Measurements from ENCODE around the gene SMAD3.

SMAD3 gene

DNA sequence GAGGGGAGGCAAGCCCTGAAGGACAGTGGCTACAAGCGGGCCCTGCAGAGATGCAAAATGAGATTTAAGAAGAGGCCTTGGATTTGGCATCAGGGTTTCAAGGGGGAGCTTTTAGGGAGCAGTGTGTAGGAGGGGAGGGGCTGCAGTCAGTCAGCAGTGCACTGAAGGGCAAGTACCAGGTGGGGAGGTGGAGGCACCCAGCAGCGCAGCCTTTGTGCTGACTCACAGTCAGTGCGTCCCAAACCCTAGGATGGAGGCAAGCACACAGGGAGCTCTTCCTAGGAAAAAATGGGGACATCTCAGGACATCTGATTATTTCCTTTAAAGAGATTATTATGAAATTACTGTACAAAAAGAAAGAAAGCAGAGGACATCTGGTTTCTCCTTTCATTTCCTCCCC is 109.0 kb downstream of the SMAD3 start:
- TF ChIP-seq, protein P1, sequence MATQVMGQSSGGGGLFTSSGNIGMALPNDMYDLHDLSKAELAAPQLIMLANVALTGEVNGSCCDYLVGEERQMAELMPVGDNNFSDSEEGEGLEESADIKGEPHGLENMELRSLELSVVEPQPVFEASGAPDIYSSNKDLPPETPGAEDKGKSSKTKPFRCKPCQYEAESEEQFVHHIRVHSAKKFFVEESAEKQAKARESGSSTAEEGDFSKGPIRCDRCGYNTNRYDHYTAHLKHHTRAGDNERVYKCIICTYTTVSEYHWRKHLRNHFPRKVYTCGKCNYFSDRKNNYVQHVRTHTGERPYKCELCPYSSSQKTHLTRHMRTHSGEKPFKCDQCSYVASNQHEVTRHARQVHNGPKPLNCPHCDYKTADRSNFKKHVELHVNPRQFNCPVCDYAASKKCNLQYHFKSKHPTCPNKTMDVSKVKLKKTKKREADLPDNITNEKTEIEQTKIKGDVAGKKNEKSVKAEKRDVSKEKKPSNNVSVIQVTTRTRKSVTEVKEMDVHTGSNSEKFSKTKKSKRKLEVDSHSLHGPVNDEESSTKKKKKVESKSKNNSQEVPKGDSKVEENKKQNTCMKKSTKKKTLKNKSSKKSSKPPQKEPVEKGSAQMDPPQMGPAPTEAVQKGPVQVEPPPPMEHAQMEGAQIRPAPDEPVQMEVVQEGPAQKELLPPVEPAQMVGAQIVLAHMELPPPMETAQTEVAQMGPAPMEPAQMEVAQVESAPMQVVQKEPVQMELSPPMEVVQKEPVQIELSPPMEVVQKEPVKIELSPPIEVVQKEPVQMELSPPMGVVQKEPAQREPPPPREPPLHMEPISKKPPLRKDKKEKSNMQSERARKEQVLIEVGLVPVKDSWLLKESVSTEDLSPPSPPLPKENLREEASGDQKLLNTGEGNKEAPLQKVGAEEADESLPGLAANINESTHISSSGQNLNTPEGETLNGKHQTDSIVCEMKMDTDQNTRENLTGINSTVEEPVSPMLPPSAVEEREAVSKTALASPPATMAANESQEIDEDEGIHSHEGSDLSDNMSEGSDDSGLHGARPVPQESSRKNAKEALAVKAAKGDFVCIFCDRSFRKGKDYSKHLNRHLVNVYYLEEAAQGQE (IDR thresholded peaks at IDR 0.05; ENCODE audit: insufficient replicate concordance, low read depth) = no peak
- no peak for TF ChIP-seq SPI1 (IDR thresholded peaks at IDR 0.05; ENCODE audit: borderline replicate concordance, low read depth)
- TF ChIP-seq, protein P2, sequence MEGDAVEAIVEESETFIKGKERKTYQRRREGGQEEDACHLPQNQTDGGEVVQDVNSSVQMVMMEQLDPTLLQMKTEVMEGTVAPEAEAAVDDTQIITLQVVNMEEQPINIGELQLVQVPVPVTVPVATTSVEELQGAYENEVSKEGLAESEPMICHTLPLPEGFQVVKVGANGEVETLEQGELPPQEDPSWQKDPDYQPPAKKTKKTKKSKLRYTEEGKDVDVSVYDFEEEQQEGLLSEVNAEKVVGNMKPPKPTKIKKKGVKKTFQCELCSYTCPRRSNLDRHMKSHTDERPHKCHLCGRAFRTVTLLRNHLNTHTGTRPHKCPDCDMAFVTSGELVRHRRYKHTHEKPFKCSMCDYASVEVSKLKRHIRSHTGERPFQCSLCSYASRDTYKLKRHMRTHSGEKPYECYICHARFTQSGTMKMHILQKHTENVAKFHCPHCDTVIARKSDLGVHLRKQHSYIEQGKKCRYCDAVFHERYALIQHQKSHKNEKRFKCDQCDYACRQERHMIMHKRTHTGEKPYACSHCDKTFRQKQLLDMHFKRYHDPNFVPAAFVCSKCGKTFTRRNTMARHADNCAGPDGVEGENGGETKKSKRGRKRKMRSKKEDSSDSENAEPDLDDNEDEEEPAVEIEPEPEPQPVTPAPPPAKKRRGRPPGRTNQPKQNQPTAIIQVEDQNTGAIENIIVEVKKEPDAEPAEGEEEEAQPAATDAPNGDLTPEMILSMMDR (IDR thresholded peaks at IDR 0.05; ENCODE audit: insufficient read depth, low read length) = no peak
- no peak for TF ChIP-seq GABPA (IDR thresholded peaks at IDR 0.05; ENCODE audit: low read depth)
- no peak for TF ChIP-seq POLR2AphosphoS5 (IDR thresholded peaks at IDR 0.05; ENCODE audit: low read depth)
- DNase-seq (ENCODE audit: low read depth in 1 of 2, low spot score in 1 of 2) = no peak
- H3K27ac ChIP-seq (replicated peaks) = no peak overlapping the region
- no peaks in the 10 kb centered on the region for H3K27me3 ChIP-seq (ENCODE audit: insufficient read depth, poor library complexity, severe bottlenecking)
- no peak overlapping the region for H3K4me3 ChIP-seq (replicated peaks; ENCODE audit: insufficient read depth, low read length)

DNA sequence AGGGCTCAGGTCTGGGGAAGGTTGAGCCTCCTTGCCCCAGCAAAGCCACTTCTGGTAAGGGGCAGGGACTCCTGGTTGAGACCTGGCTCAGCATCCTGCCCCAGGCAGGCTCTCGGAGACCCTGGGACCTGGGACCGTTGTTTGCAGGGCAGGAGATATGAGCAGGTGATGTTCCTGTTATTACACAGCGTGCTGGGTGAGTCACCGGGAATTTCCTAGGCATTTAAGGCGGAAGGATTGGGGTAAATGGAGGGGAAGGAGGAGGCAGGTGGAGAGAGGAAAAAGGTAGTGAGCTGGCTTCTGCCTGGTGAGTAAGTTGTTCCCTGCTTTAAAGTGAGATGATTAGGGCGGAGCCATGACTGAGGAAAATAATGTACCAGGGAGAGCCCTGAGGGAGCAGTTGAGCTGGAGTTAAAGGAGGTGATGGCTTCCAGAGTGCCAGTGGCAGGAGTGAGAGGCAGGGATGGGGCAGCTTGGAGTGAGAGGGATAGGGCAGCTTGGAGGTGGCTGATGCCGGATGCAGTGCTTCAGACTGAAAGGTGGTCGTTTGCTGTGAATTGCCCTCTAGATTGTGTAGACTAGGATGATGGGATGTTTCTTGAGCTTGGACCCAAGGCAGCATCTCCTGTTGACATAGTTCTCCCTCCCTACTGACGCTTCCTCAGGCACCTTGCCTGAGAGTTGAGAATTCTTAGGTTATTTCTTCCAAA is 109.6 kb downstream of the SMAD3 start:
- DNase-seq (ENCODE audit: low read depth in 1 of 2, low spot score in 1 of 2) = no peak
- H3K27ac ChIP-seq (replicated peaks) = peak overlapping the region; percentile 36
- H3K4me3 ChIP-seq (replicated peaks; ENCODE audit: insufficient read depth, low read length) = no peak overlapping the region
- H3K27me3 ChIP-seq (ENCODE audit: insufficient read depth, poor library complexity, severe bottlenecking) = no peaks in the 10 kb centered on the region
- TF ChIP-seq GABPA (IDR thresholded peaks at IDR 0.05; ENCODE audit: low read depth) (no peak), POLR2AphosphoS5 (IDR thresholded peaks at IDR 0.05; ENCODE audit: low read depth) (no peak), SPI1 (IDR thresholded peaks at IDR 0.05; ENCODE audit: borderline replicate concordance, low read depth) (no peak)
- TF ChIP-seq, protein P1 (IDR thresholded peaks at IDR 0.05; ENCODE audit: insufficient replicate concordance, low read depth) = no peak
- TF ChIP-seq, protein P2 (IDR thresholded peaks at IDR 0.05; ENCODE audit: insufficient read depth, low read length) = no peak

DNA sequence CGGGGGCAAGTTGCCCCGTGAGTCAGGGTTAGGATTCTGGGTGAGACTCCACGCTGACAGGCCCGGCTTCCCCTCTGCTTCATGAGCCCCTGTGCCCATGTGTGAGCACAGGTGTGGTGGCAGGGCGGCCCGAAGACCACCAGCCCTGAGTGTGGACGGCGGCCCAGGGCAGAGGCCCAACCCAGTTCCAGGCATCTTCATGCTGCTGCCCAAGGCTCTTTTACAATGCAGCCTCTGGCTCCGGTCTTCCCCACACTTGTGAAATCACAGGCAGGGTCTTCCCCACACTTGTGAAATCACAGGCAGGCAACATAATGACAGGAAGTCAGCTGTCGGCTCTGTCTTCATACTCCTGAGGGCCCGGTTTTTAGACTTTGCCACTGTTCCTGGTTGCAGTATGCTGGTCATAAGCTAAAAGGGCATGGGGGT is 110.3 kb downstream of the SMAD3 start:
- DNase-seq (ENCODE audit: low read depth in 1 of 2, low spot score in 1 of 2) = peak; percentile 56 to 94
- peak; percentile 35 for TF ChIP-seq GABPA (IDR thresholded peaks at IDR 0.05; ENCODE audit: low read depth)
- peak; percentile 90 for TF ChIP-seq POLR2AphosphoS5 (IDR thresholded peaks at IDR 0.05; ENCODE audit: low read depth)
- TF ChIP-seq, protein P1 (IDR thresholded peaks at IDR 0.05; ENCODE audit: insufficient replicate concordance, low read depth) = peak; percentile 24
- TF ChIP-seq, protein P2 (IDR thresholded peaks at IDR 0.05; ENCODE audit: insufficient read depth, low read length) = no peak
- peak; percentile 68; the same call in 1 of the 2 replicates for TF ChIP-seq SPI1 (IDR thresholded peaks at IDR 0.05; ENCODE audit: borderline replicate concordance, low read depth)

More for the DNA sequence above, 110.3 kb downstream of the SMAD3 start:
- Histone ChIP-seq H3K4me3 (replicated peaks; ENCODE audit: insufficient read depth, low read length) (no peak overlapping the region), H3K27ac (replicated peaks) (peak overlapping the region; percentile 36), H3K27me3 (ENCODE audit: insufficient read depth, poor library complexity, severe bottlenecking) (no peaks in the 10 kb centered on the region)
